ENCODE results near the gene SMYD3.

The SMYD3 gene

DNA sequence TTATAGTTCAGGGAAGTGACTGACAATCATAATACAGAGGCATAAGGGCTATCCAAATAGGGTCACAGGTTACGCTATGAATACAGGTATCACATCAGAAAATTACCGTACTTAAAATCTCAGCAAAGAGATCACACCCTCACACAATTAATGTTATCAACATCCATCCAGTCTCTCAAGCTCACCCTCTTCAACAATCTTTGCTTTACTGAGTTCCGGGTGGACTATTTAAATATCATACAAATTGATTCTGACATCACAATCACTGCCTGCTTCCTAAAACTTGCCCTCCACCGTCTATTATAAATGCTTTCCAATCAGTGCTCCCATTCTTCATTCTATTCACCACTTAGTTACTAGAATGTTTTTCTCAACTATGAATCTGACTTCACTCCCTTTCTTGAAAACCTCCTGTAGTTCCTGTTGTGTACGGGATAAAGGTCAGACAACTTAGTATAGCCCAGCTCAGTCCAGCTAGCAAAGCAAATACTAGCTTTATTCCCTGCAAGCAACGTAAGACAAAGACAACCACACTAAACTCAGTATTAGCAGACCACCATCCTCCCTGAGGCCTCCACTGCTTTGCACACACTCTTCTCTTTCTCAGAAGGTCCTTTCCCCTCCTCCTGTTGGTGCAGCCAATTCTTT, 398.7 kb downstream of the SMYD3 start:
- no peak for TF ChIP-seq ZNF274 (IDR thresholded peaks at IDR 0.05; ENCODE audit: low read depth, low read length)

DNA sequence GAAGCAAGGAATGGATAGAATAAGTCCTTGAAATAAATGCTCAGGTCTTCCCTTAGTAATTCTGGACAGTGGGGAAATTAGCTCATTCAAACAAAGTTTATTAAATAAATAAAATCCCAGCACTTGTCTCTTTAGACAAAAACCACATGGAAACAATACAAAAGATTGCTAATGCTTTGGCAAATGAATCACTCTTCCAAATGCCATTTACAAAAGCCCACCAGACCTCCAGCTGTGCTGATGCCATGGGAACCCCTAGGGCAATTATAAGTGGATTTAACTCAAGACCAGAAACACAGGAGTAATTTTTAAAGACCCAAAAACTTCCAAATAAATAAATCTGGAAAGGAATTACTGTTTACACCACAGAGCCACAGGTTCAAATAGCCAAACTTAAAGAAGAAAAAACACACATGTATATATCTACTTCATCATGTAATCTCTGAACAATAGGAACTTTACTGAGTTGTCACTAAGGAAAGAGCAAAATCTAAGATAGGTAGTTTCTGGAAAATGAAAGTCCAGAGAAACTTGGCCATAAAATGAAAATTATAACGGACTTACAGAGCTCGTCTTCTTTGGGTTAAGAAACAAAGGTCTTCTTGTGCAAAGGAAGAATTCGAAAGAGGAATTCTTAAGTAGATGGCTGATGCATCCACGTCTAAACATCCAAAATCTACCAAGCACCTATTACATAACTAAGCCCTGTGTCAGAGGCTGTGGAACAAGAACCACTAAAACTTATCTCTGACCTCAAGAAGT, 399.4 kb downstream of the SMYD3 start:
- TF ChIP-seq ZNF274 (IDR thresholded peaks at IDR 0.05; ENCODE audit: low read depth, low read length), result no peak

More for the DNA sequence above, 398.7 kb downstream of the SMYD3 start:
- no peak overlapping the region for H3K4me3 ChIP-seq (ENCODE audit: low read length)

DNA sequence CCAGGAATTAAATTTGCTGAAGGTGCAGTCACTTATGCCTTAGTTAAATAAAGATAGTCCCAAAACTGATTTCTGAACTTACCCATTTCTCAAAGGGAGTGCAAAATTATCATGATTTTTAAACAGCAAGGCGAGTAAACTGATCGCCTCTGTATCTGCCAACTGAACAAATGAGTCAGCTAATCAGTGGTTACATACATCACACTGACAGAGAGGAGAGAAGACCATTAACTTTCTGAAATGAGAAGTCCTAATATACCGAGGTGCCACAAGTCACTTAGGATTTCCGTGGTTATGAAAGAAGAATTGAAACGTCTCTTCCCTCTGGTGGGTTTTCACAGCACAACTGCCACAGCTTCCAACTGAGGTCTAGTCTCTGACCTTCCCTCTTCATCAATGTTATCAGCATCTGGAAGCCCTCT, 400.7 kb downstream of the SMYD3 start:
- H3K4me3 ChIP-seq (ENCODE audit: low read length), result no peak overlapping the region
- no peak for TF ChIP-seq ZNF274 (IDR thresholded peaks at IDR 0.05; ENCODE audit: low read depth, low read length)

More for the DNA sequence above, 399.4 kb downstream of the SMYD3 start:
- no peak overlapping the region for H3K4me3 ChIP-seq (ENCODE audit: low read length)

DNA sequence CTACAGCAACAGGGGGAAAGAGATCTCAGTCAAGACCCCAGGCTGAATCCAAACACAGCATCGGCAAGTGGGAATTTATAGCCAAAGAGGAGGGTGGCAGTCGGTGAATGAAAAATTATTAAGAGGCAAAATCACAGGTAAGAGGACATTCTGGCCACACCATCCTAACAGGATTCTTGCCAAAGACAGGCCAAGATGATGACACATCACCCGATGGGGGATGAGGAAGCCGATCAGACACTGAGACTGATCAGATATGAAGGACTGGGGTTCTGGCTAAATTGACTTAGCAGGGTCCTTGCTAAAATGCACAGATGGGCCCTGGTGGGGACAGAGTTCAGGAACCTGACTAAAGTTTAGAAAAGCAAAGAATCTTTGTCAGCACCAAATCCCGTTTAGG, 402.2 kb downstream of the SMYD3 start:
- H3K4me3 ChIP-seq (ENCODE audit: low read length), result no peak overlapping the region
- TF ChIP-seq ZNF274 (IDR thresholded peaks at IDR 0.05; ENCODE audit: low read depth, low read length), result no peak

DNA sequence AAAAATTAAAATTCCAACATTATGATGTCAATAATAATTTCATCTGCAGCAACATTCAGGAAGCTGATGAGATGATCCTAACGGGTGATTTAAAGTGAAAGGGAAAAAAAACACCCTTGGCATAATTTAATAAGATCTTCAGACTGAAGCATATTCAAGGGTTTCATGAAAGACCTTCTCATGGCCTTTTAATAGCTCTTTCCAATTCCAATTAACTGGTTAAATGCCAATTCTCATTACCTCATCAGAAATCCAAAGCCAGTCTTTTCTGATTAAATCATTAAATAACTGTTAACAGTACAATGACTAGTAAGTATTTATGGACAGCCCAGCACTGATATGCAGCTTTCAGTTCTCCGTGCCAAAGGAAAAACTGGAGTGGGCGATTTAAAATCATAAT, 407.5 kb downstream of the SMYD3 start:
- no peak overlapping the region for H3K4me3 ChIP-seq (ENCODE audit: low read length)
- TF ChIP-seq ZNF274 (IDR thresholded peaks at IDR 0.05; ENCODE audit: low read depth, low read length), result no peak

DNA sequence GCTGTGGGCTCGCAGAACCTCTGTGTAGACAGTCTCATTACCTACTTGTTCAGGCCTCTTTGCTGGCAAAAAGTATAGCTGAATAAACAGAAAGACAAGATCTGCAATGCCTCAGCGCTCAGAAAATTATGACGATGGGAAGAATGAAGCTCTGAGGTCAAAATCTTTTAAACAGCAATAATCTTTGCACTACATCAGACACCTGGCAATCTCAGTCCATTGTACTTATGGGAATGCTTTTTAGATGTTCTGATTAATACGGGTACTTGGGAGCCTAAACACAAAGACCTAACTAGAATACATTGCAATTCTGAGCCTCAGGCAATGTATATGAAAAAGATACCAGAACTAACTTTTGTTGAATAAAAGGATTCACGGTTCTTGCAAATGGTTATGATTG, 410.7 kb downstream of the SMYD3 start:
- no peak for TF ChIP-seq ZNF274 (IDR thresholded peaks at IDR 0.05; ENCODE audit: low read depth, low read length)
- no peak overlapping the region for H3K4me3 ChIP-seq (ENCODE audit: low read length)

DNA sequence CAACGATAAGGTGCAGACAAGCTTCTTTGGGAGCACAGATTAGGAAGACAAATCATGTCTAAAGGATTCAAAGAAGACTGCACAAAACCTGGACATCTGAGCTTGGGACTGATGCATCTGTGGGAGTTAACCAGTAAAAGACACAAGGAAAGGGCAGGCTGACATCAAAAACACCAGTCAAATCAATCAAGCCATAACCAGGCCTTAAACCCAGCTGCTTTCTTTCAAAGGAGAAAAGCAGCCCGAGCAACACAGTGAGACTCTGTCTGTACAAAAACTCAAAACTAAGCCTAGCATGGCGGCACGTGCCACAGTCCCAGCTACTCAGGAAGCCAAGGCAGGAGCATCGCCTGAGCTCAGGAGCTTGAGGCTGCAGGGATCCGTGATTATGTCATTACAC, 411.6 kb downstream of the SMYD3 start:
- TF ChIP-seq ZNF274 (IDR thresholded peaks at IDR 0.05; ENCODE audit: low read depth, low read length), result no peak
- no peak overlapping the region for H3K4me3 ChIP-seq (ENCODE audit: low read length)

DNA sequence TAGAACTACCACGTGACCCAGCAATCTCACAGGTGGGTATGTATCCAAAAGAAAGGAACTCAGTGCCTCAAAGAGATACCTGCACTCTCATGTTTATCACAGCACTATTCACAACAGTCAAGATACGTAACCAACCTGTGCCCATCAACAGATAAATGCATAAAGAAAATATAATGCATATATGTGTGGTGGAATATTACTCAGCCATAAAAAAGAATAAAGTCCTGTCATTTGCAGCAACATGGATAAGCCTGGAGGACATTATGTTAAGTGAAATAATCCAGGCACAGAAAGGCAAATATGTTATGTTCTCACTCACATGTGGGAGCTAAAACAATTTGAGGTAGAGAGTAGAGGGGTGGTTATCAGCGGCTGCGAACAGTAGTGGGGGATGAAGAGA, 413.8 kb downstream of the SMYD3 start:
- no peak for TF ChIP-seq ZNF274 (IDR thresholded peaks at IDR 0.05; ENCODE audit: low read depth, low read length)
- no peak overlapping the region for H3K4me3 ChIP-seq (ENCODE audit: low read length)

DNA sequence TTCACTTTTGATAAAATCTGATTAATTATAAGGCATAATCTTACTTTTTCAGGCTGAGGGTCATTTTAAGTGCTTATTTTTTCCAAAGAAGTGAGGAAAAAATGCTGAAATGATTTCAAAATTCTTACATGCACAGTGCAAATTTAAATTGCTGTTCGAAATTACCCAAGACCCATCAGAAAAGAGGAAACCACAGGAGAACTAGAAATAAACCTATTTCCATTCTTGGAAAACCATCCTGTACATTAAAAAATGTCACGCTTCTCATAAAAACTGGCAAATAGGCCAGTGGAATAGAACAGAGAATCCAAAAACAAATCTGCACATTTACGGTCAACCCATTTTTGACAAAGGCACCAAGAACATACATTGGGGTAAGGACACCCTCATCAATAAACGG, 414.9 kb downstream of the SMYD3 start:
- no peak for TF ChIP-seq ZNF274 (IDR thresholded peaks at IDR 0.05; ENCODE audit: low read depth, low read length)
- no peak overlapping the region for H3K4me3 ChIP-seq (ENCODE audit: low read length)

DNA sequence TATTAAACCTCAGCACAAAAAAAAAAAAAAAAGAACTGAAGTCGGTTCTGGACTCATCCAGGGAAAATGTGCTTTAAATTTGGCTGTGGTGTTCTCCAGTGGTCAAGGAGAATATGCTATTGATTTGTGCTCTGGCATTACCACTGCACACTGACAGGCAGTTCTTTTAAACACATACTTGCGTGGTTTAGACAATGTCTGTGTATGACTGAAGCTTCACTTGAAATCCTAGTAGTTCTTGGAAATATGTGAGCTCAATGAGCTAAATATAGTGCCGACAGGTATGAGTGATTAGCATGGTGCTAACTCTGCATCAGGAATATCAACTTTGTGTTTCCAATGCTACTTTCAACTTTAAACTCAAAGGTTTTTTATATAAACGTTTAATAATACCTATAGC, 415.6 kb downstream of the SMYD3 start:
- no peak overlapping the region for H3K4me3 ChIP-seq (ENCODE audit: low read length)
- TF ChIP-seq ZNF274 (IDR thresholded peaks at IDR 0.05; ENCODE audit: low read depth, low read length), result no peak

DNA sequence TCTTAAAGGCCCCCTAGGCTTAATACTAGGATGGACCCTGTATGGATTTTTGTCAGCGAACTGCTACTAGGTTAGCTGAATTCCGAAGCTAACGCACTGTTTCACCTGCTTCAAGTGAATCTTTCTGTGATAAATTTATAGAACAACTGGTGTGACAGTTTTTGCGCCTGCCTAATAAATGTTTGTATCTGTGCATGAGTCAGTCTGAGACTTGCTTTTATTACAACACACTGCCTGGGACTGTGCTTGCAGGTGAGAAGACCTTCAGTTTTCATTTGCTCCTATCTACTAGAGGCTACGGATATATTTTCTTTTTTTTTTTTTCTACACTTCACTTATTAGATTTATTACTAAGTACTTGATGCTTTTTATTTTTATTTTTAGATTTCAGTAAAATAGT, 420.9 kb downstream of the SMYD3 start:
- TF ChIP-seq ZNF274 (IDR thresholded peaks at IDR 0.05; ENCODE audit: low read depth, low read length), result no peak

DNA sequence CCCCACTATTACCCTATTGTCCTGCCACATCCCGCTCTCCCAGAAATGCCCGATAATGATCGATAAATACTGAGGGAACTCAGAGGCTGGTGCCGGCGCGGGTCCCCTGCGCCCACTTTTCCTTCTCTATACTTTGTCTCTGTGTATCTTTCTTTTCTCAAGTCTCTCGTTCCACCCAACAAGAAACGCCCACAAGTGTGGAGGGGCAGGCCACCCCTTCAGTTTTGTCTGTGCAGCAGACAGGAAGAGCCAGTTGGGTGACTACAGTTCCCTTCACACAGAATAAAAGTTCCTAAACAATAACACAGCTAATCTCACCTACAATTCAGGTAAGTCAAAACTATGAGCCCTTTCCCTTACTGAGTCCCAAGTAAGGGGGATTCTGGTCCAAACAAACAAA, 423.7 kb downstream of the SMYD3 start:
- TF ChIP-seq ZNF274 (IDR thresholded peaks at IDR 0.05; ENCODE audit: low read depth, low read length), result no peak
- H3K4me3 ChIP-seq (ENCODE audit: low read length), result no peak overlapping the region

More for the DNA sequence above, 420.9 kb downstream of the SMYD3 start:
- no peak overlapping the region for H3K4me3 ChIP-seq (ENCODE audit: low read length)

DNA sequence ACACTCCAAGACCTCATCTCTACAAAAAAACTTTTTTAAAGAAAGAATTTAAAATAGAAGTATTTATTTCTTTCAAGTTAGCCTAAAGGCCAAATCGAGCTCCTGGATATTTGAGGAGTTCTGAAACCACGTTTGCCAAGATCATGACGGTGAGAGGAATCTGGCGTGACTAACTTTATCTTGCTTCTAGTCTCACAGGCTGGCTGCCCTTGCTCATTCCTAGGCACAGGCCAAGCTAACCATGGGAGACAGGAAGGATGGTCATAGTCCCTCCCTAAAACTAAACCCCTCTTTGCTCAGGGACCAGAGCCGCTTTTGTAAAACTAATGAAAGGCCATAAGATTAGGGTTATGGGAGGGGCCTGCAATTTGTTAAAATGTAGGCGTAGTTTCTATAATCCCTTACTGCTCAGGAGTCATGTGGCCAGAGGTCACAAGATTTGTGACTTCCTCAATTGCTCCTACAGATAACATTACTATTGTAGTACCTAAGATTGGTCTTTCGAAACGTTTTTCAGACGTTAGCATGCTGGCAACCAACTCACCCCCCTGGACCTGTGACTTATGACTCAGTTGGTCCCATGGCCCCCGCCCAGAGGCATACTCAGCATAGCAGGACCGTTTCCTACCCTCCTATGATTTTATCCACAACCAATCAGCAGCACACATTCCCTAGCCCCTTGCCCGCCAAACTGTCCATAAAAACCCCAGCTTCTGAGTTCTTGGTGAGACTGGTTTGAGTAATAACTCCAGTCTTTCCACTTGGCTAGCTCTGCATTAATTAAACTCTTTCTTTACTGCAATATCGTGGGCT, 425.0 kb downstream of the SMYD3 start:
- no peak overlapping the region for H3K4me3 ChIP-seq (ENCODE audit: low read length)
- no peak for TF ChIP-seq ZNF274 (IDR thresholded peaks at IDR 0.05; ENCODE audit: low read depth, low read length)

DNA sequence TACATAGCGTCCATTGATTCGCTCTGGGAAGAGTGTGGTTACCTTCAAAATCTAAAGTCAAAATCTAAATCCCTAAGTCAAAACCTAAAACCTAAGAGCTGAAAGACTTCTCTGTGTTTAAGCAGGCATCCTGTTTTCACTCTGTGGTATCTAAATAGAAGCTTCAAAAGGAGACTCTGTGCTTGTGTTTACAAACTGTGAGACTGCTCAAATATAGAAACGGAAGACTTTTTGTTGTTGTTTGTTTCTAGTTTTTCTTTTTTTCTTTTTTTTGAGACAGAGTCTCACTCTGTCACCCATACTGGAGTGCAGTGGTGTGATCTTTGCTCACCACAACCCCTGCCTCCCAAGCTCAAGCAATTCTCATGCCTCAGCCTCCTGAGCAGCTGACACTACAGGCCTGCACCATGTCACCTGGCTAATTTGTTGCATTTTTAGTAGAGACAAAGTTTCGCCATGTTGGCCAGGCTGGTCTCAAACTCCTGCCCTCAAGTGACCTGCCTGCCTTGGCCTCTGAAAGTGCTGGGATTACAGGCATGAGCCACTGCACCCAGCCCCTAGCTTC, 425.9 kb downstream of the SMYD3 start:
- H3K4me3 ChIP-seq (ENCODE audit: low read length), result no peak overlapping the region
- no peak for TF ChIP-seq ZNF274 (IDR thresholded peaks at IDR 0.05; ENCODE audit: low read depth, low read length)
